GM23338 (cell line): ENCODE data around the gene PLXNA2. TPM values are rescaled to one million over a fixed set of nuclear protein-coding genes. Genes with fewer than 3 reads are reported as not detected.

ENCODE experiments used
- ATAC-seq: fragments of 200-7000 bp; cut with Tn5 transposase; 3 replicates; pipeline ENCODE4 v1.9.1; 2020
- DNase-seq: peaks from one replicate; pipeline ENCODE4 v3.0.0-alpha.2; 2015; ENCODE audit warnings: low spot score
- H2AFZ ChIP-seq: fragments of 200-600 bp; sonication (generic); 2 replicates; pipeline ENCODE4 v1.8.0; 2016; ENCODE audit warnings: antibody characterized with exemption, mild to moderate bottlenecking, moderate library complexity
- H3F3A ChIP-seq: fragments of 200-600 bp; sonication (generic); replicated peaks from 2 replicates; pipeline ENCODE4 v1.8.0; 2017; ENCODE audit warnings: antibody characterized with exemption, mixed run types, low read depth
- H3K27ac ChIP-seq: fragments of 200-600 bp; sonication (generic); 2 replicates; pipeline ENCODE4 v1.6.1; 2016; ENCODE audit warnings: low read depth
- H3K27me3 ChIP-seq: fragments of 200-600 bp; sonication (generic); 2 replicates; pipeline ENCODE4 v1.8.0; 2016; ENCODE audit warnings: mild to moderate bottlenecking, mixed run types, moderate library complexity; ENCODE audit not compliant: insufficient read depth
- H3K36me3 ChIP-seq: fragments of 200-600 bp; sonication (generic); 2 replicates; pipeline ENCODE4 v1.8.0; 2016; ENCODE audit warnings: mild to moderate bottlenecking; ENCODE audit not compliant: insufficient read depth
- H3K4me1 ChIP-seq: fragments of 200-600 bp; sonication (generic); 2 replicates; pipeline ENCODE4 v1.8.0; 2016; ENCODE audit warnings: mild to moderate bottlenecking, moderate library complexity; ENCODE audit not compliant: insufficient read depth
- H3K4me2 ChIP-seq: fragments of 200-600 bp; sonication (generic); 2 replicates; pipeline ENCODE4 v1.7.1; 2017; ENCODE audit warnings: mixed run types
- H3K4me3 ChIP-seq: fragments of 200-600 bp; sonication (generic); 2 replicates; pipeline ENCODE4 v1.6.1; 2016; ENCODE audit warnings: mixed run types
- H3K79me2 ChIP-seq: fragments of 200-600 bp; sonication (generic); replicated peaks from 2 replicates; pipeline ENCODE4 v1.8.0; 2017; ENCODE audit warnings: mild to moderate bottlenecking; ENCODE audit not compliant: insufficient read depth
- H3K9me2 ChIP-seq: fragments of 200-600 bp; sonication (generic); 2 replicates; pipeline ENCODE4 v1.8.0; 2017; ENCODE audit not compliant: insufficient read depth
- H4K20me1 ChIP-seq: fragments of 200-600 bp; sonication (generic); replicated peaks from 2 replicates; pipeline ENCODE4 v1.8.0; 2017; ENCODE audit warnings: mild to moderate bottlenecking; ENCODE audit not compliant: insufficient read depth
- H3K27ac Mint-ChIP-seq: 2 replicates; pipeline ENCODE4 v1.8.0; 2020; ENCODE audit warnings: inconsistent platforms, mild to moderate bottlenecking, moderate library complexity, mixed read lengths
- H3K27me3 Mint-ChIP-seq: 3 replicates; pipeline ENCODE4 v1.8.0; 2022; ENCODE audit warnings: low read depth, mild to moderate bottlenecking, moderate library complexity, mixed read lengths, inconsistent platforms; ENCODE audit not compliant: insufficient read depth, poor library complexity
- H3K36me3 Mint-ChIP-seq: 3 replicates; pipeline ENCODE4 v1.8.0; 2021; ENCODE audit warnings: low read depth, mild to moderate bottlenecking, inconsistent platforms, moderate library complexity, mixed read lengths
- H3K4me1 Mint-ChIP-seq: 3 replicates; pipeline ENCODE4 v1.8.0; 2020; ENCODE audit warnings: mild to moderate bottlenecking, inconsistent platforms, mixed read lengths
- H3K4me3 Mint-ChIP-seq: 3 replicates; pipeline ENCODE4 v1.8.0; 2021; ENCODE audit warnings: moderate library complexity, mild to moderate bottlenecking, inconsistent platforms, mixed read lengths
- H3K9me3 Mint-ChIP-seq: 3 replicates; pipeline ENCODE4 v1.8.0; 2020; ENCODE audit warnings: moderate library complexity, mild to moderate bottlenecking, inconsistent platforms, mixed read lengths
- CREB1 ChIP-seq: fragments of 250-450 bp; sonication (Bioruptor Pico); IDR thresholded peaks from 2 replicates; pipeline ENCODE4 v1.5.0; 2020; ENCODE audit warnings: low read depth, mild to moderate bottlenecking, moderate library complexity
- CTCF ChIP-seq, 2 experiments: fragments of 200-600 bp in 1 of 2; sonication (generic) in 1 of 2; conservative IDR thresholded peaks; 2 replicates each; pipeline versions ENCODE4 v1.5.1 to v1.6.1; 2016 to 2017; ENCODE audit warnings: antibody characterized with exemption in 2 of 2, low read depth in 2 of 2, mild to moderate bottlenecking in 2 of 2, moderate library complexity in 1 of 2
- ETS1 ChIP-seq: IDR thresholded peaks from 2 replicates; pipeline ENCODE4 v1.6.1; 2016; ENCODE audit warnings: antibody characterized with exemption
- EZH2 ChIP-seq: fragments of 200-600 bp; sonication (generic); IDR thresholded peaks from one replicate; pipeline ENCODE4 v1.8.0; 2017; ENCODE audit warnings: antibody characterized with exemption, mild to moderate bottlenecking, low read depth; ENCODE audit not compliant: unreplicated experiment
- EZH2phosphoT487 ChIP-seq: fragments of 200-600 bp; sonication (generic); IDR thresholded peaks from one replicate; pipeline ENCODE4 v1.8.1; 2018; ENCODE audit warnings: antibody characterized with exemption; ENCODE audit not compliant: unreplicated experiment
- JUNB ChIP-seq: IDR thresholded peaks from one replicate; pipeline ENCODE4 v1.6.1; 2016; ENCODE audit warnings: antibody characterized with exemption; ENCODE audit not compliant: unreplicated experiment
- NANOG ChIP-seq: IDR thresholded peaks from 2 replicates; pipeline ENCODE4 v1.6.1; 2016; ENCODE audit warnings: antibody characterized with exemption, borderline replicate concordance
- POLR2AphosphoS5 ChIP-seq: IDR thresholded peaks from 2 replicates; pipeline ENCODE4 v1.6.1; 2016; ENCODE audit warnings: antibody characterized with exemption, low read depth
- REST ChIP-seq: IDR thresholded peaks from one replicate; pipeline ENCODE4 v1.6.1; 2018; ENCODE audit warnings: antibody characterized with exemption; ENCODE audit not compliant: unreplicated experiment
- STAT1 ChIP-seq: IDR thresholded peaks from one replicate; pipeline ENCODE4 v1.6.1; 2016; ENCODE audit warnings: antibody characterized with exemption; ENCODE audit not compliant: unreplicated experiment
- ZNF114 ChIP-seq: fragments of 250-450 bp; sonication (Bioruptor Pico); IDR thresholded peaks from 2 replicates; pipeline ENCODE4 v1.5.0; 2020; ENCODE audit warnings: mild to moderate bottlenecking, moderate library complexity
- ZNF331 ChIP-seq: fragments of 250-450 bp; sonication (Bioruptor Pico); IDR thresholded peaks from 2 replicates; pipeline ENCODE4 v1.5.0; 2020; ENCODE audit warnings: low read depth, mild to moderate bottlenecking, moderate library complexity
- ZNF462 ChIP-seq: fragments of 250-450 bp; sonication (Bioruptor Pico); IDR thresholded peaks from 2 replicates; pipeline ENCODE4 v1.5.0; 2020; ENCODE audit warnings: mild to moderate bottlenecking, moderate library complexity
- polyA plus RNA-seq: library from polyadenylated mRNA; unstranded; fragments of >200 nt; fragmentation: Nextera tagmentation; extraction: Ambion mirVana; gene quantifications from 2 replicates; pipeline ENCODE4 v1.2.1, GENCODE V29; 2016
- total RNA-seq: library from RNA; depleted of rRNA; stranded (reverse); fragments of >200 nt; shearing (Covaris generic); gene quantifications from 2 replicates; pipeline ENCODE4 v1.2.3, GENCODE V29; 2014

PLXNA2 gene
- total and polyA plus RNA-seq, 2 experiments from 2014 or later = 0.40 to 1.8 TPM

GRCh38 chr1:208265525-208265924 is 21.3 kb upstream of the PLXNA2 start:
- no peak for TF ChIP-seq REST
- TF ChIP-seq STAT1 = no peak
- TF ChIP-seq ETS1 = no peak
- TF ChIP-seq EZH2phosphoT487 = no peak
- no peak for TF ChIP-seq CTCF (conservative IDR thresholded peaks at IDR 0.05; ENCODE audit: low read depth in 2 of 2)
- TF ChIP-seq EZH2 = no peak
- no peak for TF ChIP-seq POLR2AphosphoS5
- no peak for TF ChIP-seq ZNF114 (CRISPR knock-in tag)
- TF ChIP-seq ZNF331 = no peak
- TF ChIP-seq CREB1 (CRISPR knock-in tag) = no peak
- no peak for TF ChIP-seq ZNF462 (CRISPR knock-in tag)
- TF ChIP-seq JUNB = no peak
- no peak for TF ChIP-seq NANOG
- Histone ChIP-seq H4K20me1 (no peaks in the 10 kb centered on the region), H3K36me3 (no peaks in the 10 kb centered on the region), H3K9me2 (no peaks in the 10 kb centered on the region), H2AFZ (no peak overlapping the region), H3K27ac (no peak overlapping the region), H3K4me1 (0 out of 2 replicates have a peak, but pooled peaks cover 7% of the 10 kb centered on the region), H3K4me3 (no peak overlapping the region), H3K27me3 (no peaks in the 10 kb centered on the region), H3K79me2 (no peaks in the 10 kb centered on the region), H3K4me2 (no peak overlapping the region), H3F3A (no peaks in the 10 kb centered on the region)
- H3K4me3 Mint-ChIP-seq = no peak overlapping the region
- H3K27ac Mint-ChIP-seq = no peak overlapping the region
- peaks cover 1% of the 10 kb centered on the region; the same call in 2 of the 3 replicates for H3K9me3 Mint-ChIP-seq
- DNase-seq (no peak), ATAC-seq (no peak)
- H3K27me3 Mint-ChIP-seq = peaks cover 5% of the 10 kb centered on the region
- H3K4me1 Mint-ChIP-seq = peaks cover 19% of the 10 kb centered on the region
- H3K36me3 Mint-ChIP-seq = no peaks in the 10 kb centered on the region
